Measurements from ENCODE around the gene PHF1.

- TF ChIP-seq CTCF (conservative IDR thresholded peaks at IDR 0.05; ENCODE audit: low read length) (no peak), EZH2phosphoT487 (IDR thresholded peaks at IDR 0.05; ENCODE audit: borderline replicate concordance) (no peak)
Measured at GRCh38 chr6:33383427-33384185, 27.2 kb upstream of the PHF1 start.

All from Loucy (cell line).